ENCODE measurements around the gene KRTAP2-1.
"Not testable (repeated sequence)": the region's sequence is repeated elsewhere in the genome, so short reads cannot be mapped to it uniquely, and the experiment has no call there.

The KRTAP2-1 gene

DNA sequence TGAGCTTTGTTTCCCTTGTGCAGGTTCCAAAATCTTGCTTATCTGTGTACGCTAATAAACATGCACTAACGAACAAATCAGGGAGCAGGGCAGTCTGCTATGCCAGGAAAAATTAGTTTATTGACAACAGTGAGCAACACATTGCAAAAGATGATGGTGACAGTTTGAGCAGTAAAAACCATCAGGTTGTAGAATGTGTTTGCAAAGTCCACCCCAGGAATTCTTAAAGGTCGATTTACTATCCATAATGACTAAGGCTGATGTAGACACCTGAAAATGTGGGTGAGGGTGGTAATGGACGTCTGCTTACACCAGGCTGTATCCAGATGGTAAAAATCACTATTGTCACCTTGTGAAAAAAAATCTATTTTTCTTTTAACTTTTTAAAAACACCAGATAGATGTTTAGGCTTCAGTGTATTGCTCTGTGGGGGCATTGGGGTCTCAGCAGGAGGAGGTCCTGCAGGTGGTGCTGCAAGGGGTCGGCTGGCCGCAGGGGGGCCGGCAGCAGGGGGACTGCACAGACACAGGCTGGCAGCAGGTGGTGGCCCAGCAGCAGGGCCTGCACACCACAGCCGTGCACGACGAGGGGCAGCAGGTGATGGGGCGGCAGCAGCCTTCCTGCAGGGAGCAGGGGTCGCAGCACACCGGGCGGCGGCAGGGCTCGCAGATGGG is 18.0 kb upstream of the KRTAP2-1 start:
- POLR2A ChIA-PET; H3K4me1 ChIP-seq (ENCODE audit: control insufficient read depth, insufficient read depth, low read length); H3K36me3 ChIP-seq (ENCODE audit: control insufficient read depth in 2 of 2, insufficient read depth in 1 of 2, low read length in 2 of 2); H3K4me3 ChIP-seq (ENCODE audit: low read depth, low read length); H3K9me3 ChIP-seq (ENCODE audit: control insufficient read depth, insufficient read depth, low read depth, low read length); H3K27ac ChIP-seq (ENCODE audit: extremely low read depth, low read depth, low read length): not testable (repeated sequence)
- peak; percentile 55 for TF ChIP-seq ZIC2 (tag by site-specific recombination; IDR thresholded peaks at IDR 0.05)
- CTCF ChIA-PET = interaction anchor here (1.5 kb wide), 1 partner anchor 601 kb away, joined by 4 read pairs; no protein-coding TSS in a partner anchor

DNA sequence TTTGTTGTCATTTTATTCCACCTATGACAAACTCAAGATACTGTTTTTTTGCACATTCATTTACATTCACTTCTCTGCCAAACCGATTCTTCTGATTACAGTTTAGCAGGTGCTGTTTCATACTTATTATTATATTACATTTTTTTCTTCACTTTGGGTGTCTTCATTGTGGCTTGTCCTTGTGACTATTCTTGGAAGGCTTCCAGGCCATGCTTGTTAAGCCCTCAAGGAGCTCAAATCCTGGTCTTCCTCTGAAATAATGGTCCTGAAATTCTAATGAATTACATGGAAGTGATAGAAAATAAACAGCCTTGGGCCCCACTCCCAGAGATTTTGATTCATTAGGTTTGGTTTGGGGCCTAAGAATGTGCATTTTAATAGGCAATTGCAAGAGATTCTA is 17.2 kb upstream of the KRTAP2-1 start:
- Histone ChIP-seq H3K9me3 (ENCODE audit: control insufficient read depth, insufficient read depth, low read depth, low read length) (no peaks in the 10 kb centered on the region), H3K36me3 (ENCODE audit: control insufficient read depth in 2 of 2, insufficient read depth in 1 of 2, low read length in 2 of 2) (no peaks in the 10 kb centered on the region), H3K4me1 (ENCODE audit: control insufficient read depth, insufficient read depth, low read length) (no peaks in the 10 kb centered on the region), H3K4me3 (ENCODE audit: low read depth, low read length) (no peak overlapping the region), H3K27ac (ENCODE audit: extremely low read depth, low read depth, low read length) (no peak overlapping the region)
- ChIA-PET POLR2A (no interaction called here), CTCF (interaction anchor here (1.5 kb wide), 1 partner anchor 601 kb away, joined by 4 read pairs; no protein-coding TSS in a partner anchor)
- TF ChIP-seq KLF10 (tag by site-specific recombination; IDR thresholded peaks at IDR 0.05) (no peak), KLF16 (tag by site-specific recombination; IDR thresholded peaks at IDR 0.05) (no peak), ZNF701 (tag by site-specific recombination; IDR thresholded peaks at IDR 0.05) (no peak), ZNF768 (tag by site-specific recombination; IDR thresholded peaks at IDR 0.05) (no peak)

DNA sequence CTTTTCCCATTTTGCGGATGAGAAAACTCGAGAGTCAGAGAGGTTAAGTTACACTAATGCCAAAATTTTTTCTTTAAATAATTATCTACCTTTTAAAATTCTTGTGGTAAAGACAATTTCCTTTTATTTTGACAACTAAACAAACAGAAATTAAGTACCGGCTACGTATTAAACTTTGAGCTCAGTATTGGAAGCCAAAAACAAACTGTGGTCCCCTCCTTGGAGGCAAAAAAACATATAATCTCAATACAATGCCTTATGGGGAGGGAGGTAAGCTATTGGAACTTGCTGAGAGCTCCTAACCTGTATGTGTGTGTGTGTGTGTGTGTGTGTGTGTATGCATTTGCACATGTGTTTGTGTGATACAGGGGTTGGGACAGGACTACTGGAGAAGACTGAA is 16.3 kb upstream of the KRTAP2-1 start:
- Histone ChIP-seq H3K9me3 (ENCODE audit: control insufficient read depth, insufficient read depth, low read depth, low read length) (no peaks in the 10 kb centered on the region), H3K27ac (ENCODE audit: extremely low read depth, low read depth, low read length) (no peak overlapping the region), H3K4me3 (ENCODE audit: low read depth, low read length) (no peak overlapping the region), H3K4me1 (ENCODE audit: control insufficient read depth, insufficient read depth, low read length) (no peaks in the 10 kb centered on the region), H3K36me3 (ENCODE audit: control insufficient read depth in 2 of 2, insufficient read depth in 1 of 2, low read length in 2 of 2) (no peaks in the 10 kb centered on the region)
- POLR2A ChIA-PET = no interaction called here
- CTCF ChIA-PET = interaction anchor here (0.6 to 1.5 kb wide), 2 partner anchors 602 to 1429 kb away, joined by 3 to 4 read pairs; no protein-coding TSS in a partner anchor
- TF ChIP-seq, protein P1, sequence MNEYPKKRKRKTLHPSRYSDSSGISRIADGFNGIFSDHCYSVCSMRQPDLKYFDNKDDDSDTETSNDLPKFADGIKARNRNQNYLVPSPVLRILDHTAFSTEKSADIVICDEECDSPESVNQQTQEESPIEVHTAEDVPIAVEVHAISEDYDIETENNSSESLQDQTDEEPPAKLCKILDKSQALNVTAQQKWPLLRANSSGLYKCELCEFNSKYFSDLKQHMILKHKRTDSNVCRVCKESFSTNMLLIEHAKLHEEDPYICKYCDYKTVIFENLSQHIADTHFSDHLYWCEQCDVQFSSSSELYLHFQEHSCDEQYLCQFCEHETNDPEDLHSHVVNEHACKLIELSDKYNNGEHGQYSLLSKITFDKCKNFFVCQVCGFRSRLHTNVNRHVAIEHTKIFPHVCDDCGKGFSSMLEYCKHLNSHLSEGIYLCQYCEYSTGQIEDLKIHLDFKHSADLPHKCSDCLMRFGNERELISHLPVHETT (tag by site-specific recombination; IDR thresholded peaks at IDR 0.05) = no peak
- TF ChIP-seq ZNF548 (tag by site-specific recombination; IDR thresholded peaks at IDR 0.05) (no peak), ZBTB8A (tag by site-specific recombination; IDR thresholded peaks at IDR 0.05) (no peak), ZNF404 (tag by site-specific recombination; IDR thresholded peaks at IDR 0.05) (no peak), ZNF423 (tag by site-specific recombination; IDR thresholded peaks at IDR 0.05) (no peak), ZNF677 (tag by site-specific recombination; IDR thresholded peaks at IDR 0.05) (no peak), ZNF791 (tag by site-specific recombination; IDR thresholded peaks at IDR 0.05) (no peak), ZNF530 (tag by site-specific recombination; IDR thresholded peaks at IDR 0.05; ENCODE audit: low read depth) (no peak), ZNF366 (tag by site-specific recombination; conservative IDR thresholded peaks at IDR 0.05) (no peak), ZSCAN30 (tag by site-specific recombination; IDR thresholded peaks at IDR 0.05) (no peak), ZNF140 (tag by site-specific recombination; IDR thresholded peaks at IDR 0.05) (no peak), ZNF529 (tag by site-specific recombination; IDR thresholded peaks at IDR 0.05; ENCODE audit: insufficient replicate concordance) (no peak), ZFHX2 (tag by site-specific recombination; conservative IDR thresholded peaks at IDR 0.05) (no peak)
- TF ChIP-seq, protein P2, sequence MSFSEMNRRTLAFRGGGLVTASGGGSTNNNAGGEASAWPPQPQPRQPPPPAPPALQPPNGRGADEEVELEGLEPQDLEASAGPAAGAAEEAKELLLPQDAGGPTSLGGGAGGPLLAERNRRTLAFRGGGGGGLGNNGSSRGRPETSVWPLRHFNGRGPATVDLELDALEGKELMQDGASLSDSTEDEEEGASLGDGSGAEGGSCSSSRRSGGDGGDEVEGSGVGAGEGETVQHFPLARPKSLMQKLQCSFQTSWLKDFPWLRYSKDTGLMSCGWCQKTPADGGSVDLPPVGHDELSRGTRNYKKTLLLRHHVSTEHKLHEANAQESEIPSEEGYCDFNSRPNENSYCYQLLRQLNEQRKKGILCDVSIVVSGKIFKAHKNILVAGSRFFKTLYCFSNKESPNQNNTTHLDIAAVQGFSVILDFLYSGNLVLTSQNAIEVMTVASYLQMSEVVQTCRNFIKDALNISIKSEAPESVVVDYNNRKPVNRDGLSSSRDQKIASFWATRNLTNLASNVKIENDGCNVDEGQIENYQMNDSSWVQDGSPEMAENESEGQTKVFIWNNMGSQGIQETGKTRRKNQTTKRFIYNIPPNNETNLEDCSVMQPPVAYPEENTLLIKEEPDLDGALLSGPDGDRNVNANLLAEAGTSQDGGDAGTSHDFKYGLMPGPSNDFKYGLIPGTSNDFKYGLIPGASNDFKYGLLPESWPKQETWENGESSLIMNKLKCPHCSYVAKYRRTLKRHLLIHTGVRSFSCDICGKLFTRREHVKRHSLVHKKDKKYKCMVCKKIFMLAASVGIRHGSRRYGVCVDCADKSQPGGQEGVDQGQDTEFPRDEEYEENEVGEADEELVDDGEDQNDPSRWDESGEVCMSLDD (tag by site-specific recombination; IDR thresholded peaks at IDR 0.05) = no peak
- TF ChIP-seq, protein P3, sequence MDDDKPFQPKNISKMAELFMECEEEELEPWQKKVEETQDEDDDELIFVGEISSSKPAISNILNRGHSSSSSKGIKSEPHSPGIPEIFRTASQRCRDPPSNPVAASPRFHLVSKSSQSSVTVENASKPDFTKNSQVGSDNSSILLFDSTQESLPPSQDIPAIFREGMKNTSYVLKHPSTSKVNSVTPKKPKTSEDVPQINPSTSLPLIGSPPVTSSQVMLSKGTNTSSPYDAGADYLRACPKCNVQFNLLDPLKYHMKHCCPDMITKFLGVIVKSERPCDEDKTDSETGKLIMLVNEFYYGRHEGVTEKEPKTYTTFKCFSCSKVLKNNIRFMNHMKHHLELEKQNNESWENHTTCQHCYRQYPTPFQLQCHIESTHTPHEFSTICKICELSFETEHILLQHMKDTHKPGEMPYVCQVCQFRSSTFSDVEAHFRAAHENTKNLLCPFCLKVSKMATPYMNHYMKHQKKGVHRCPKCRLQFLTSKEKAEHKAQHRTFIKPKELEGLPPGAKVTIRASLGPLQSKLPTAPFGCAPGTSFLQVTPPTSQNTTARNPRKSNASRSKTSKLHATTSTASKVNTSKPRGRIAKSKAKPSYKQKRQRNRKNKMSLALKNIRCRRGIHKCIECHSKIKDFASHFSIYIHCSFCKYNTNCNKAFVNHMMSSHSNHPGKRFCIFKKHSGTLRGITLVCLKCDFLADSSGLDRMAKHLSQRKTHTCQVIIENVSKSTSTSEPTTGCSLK (tag by site-specific recombination; IDR thresholded peaks at IDR 0.05) = no peak
- TF ChIP-seq, protein P4, sequence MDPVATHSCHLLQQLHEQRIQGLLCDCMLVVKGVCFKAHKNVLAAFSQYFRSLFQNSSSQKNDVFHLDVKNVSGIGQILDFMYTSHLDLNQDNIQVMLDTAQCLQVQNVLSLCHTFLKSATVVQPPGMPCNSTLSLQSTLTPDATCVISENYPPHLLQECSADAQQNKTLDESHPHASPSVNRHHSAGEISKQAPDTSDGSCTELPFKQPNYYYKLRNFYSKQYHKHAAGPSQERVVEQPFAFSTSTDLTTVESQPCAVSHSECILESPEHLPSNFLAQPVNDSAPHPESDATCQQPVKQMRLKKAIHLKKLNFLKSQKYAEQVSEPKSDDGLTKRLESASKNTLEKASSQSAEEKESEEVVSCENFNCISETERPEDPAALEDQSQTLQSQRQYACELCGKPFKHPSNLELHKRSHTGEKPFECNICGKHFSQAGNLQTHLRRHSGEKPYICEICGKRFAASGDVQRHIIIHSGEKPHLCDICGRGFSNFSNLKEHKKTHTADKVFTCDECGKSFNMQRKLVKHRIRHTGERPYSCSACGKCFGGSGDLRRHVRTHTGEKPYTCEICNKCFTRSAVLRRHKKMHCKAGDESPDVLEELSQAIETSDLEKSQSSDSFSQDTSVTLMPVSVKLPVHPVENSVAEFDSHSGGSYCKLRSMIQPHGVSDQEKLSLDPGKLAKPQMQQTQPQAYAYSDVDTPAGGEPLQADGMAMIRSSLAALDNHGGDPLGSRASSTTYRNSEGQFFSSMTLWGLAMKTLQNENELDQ (tag by site-specific recombination; IDR thresholded peaks at IDR 0.05; ENCODE audit: low read depth) = no peak
- TF ChIP-seq, protein P5, sequence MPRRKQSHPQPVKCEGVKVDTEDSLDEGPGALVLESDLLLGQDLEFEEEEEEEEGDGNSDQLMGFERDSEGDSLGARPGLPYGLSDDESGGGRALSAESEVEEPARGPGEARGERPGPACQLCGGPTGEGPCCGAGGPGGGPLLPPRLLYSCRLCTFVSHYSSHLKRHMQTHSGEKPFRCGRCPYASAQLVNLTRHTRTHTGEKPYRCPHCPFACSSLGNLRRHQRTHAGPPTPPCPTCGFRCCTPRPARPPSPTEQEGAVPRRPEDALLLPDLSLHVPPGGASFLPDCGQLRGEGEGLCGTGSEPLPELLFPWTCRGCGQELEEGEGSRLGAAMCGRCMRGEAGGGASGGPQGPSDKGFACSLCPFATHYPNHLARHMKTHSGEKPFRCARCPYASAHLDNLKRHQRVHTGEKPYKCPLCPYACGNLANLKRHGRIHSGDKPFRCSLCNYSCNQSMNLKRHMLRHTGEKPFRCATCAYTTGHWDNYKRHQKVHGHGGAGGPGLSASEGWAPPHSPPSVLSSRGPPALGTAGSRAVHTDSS (tag by site-specific recombination; IDR thresholded peaks at IDR 0.05) = no peak
